Measurements from ENCODE around the gene RAD50.
A peak's percentile ranks its signal among the peaks of the same experiment; 100 is the strongest.
"Not testable (repeated sequence)": the region's sequence is repeated elsewhere in the genome, so short reads cannot be mapped to it uniquely, and the experiment has no call there.

RAD50 gene

GRCh38 chr5:132556763-132557477 lies at the start of gene RAD50:
RAD50 (plus strand) TSS chr5:132556977; CDS start chr5:132557325, 348 bp downstream.
- peak; percentile 98 for DNase-seq (ENCODE audit: low spot score)

GRCh38 chr5:132510076-132510475 lies 46.7 kb upstream of the RAD50 start:
- peak; percentile 38 for DNase-seq (ENCODE audit: low spot score)

GRCh38 chr5:132513618-132514336 lies 43.0 kb upstream of the RAD50 start:
- DNase-seq (ENCODE audit: low spot score) = not testable (repeated sequence)

GRCh38 chr5:132522067-132522466 lies 34.7 kb upstream of the RAD50 start:
- DNase-seq (ENCODE audit: low spot score) = not testable (repeated sequence)

GRCh38 chr5:132524877-132525276 lies 31.9 kb upstream of the RAD50 start:
- DNase-seq (ENCODE audit: low spot score) = not testable (repeated sequence)

- no peak for DNase-seq (ENCODE audit: low spot score)
Measured at GRCh38 chr5:132525299-132525724, 31.5 kb upstream of the RAD50 start.

- DNase-seq (ENCODE audit: low spot score) = peak; percentile 69
Measured at GRCh38 chr5:132526290-132526973, 30.3 kb upstream of the RAD50 start.

- DNase-seq (ENCODE audit: low spot score) = no peak
Measured at GRCh38 chr5:132526974-132527564, 29.7 kb upstream of the RAD50 start.

- no peak for DNase-seq (ENCODE audit: low spot score)
Measured at GRCh38 chr5:132528021-132528420, 28.8 kb upstream of the RAD50 start.

GRCh38 chr5:132528866-132529634 lies 27.7 kb upstream of the RAD50 start:
- no peak for DNase-seq (ENCODE audit: low spot score)

GRCh38 chr5:132530946-132531345 lies 25.8 kb upstream of the RAD50 start:
- no peak for DNase-seq (ENCODE audit: low spot score)

GRCh38 chr5:132539716-132540115 lies 17.1 kb upstream of the RAD50 start:
- no peak for DNase-seq (ENCODE audit: low spot score)

GRCh38 chr5:132540149-132540548 lies 16.6 kb upstream of the RAD50 start:
- no peak for DNase-seq (ENCODE audit: low spot score)

GRCh38 chr5:132540764-132541163 lies 16.0 kb upstream of the RAD50 start:
- no peak for DNase-seq (ENCODE audit: low spot score)

- DNase-seq (ENCODE audit: low spot score) = no peak
Measured at GRCh38 chr5:132543472-132544201, 13.1 kb upstream of the RAD50 start, which contains the start of gene IL5. IL5 (minus strand) TSS chr5:132543522; CDS start chr5:132543478, 44 bp downstream.

- DNase-seq (ENCODE audit: low spot score) = no peak
Measured at GRCh38 chr5:132546108-132546507, 10.7 kb upstream of the RAD50 start.

GRCh38 chr5:132547269-132547668 lies 9.5 kb upstream of the RAD50 start:
- no peak for DNase-seq (ENCODE audit: low spot score)

- DNase-seq (ENCODE audit: low spot score) = not testable (repeated sequence)
Measured at GRCh38 chr5:132548834-132549233, 7.9 kb upstream of the RAD50 start.

- DNase-seq (ENCODE audit: low spot score) = no peak
Measured at GRCh38 chr5:132549576-132549975, 7.2 kb upstream of the RAD50 start.

- peak; percentile 8 for DNase-seq (ENCODE audit: low spot score)
Measured at GRCh38 chr5:132556153-132556762, 519 bp upstream of the RAD50 start.

Data from SW480 (cell line).